Kidney (tissue), 14 donors: ENCODE results near the gene MIOS. TPM values are rescaled to one million over a fixed set of nuclear protein-coding genes. Genes with fewer than 3 reads are reported as not detected.

Experiments
- DNase-seq, 5 donors: peaks; one replicate each; pipeline ENCODE4 v3.0.0-alpha.2; 2013 to 2020
- FAIRE-seq: peaks from 2 replicates; lab custom pipeline; 2012; peaks lifted over from hg19 to GRCh38; lab: Jason Lieb, UNC
- H3K27ac ChIP-seq, 2 donors: one replicate each; pipeline ENCODE4 v1.7.0; 2013; ENCODE audit warnings: low read depth in 2 of 2, low read length in 2 of 2, inconsistent platforms in 1 of 2
- H3K27me3 ChIP-seq: one replicate; pipeline ENCODE4 v1.7.1; 2013; ENCODE audit warnings: low read length, inconsistent platforms; ENCODE audit not compliant: control insufficient read depth, insufficient read depth
- H3K36me3 ChIP-seq, 3 donors: one replicate each; pipeline versions ENCODE4 v1.7.0 to v1.7.1; 2013; ENCODE audit warnings: low read length in 3 of 3, control low read depth in 1 of 3, inconsistent platforms in 1 of 3; ENCODE audit not compliant: insufficient read depth in 3 of 3, control insufficient read depth in 2 of 3
- H3K4me1 ChIP-seq, 3 donors: one replicate each; pipeline versions ENCODE4 v1.7.0 to v1.7.1; 2013; ENCODE audit warnings: low read length in 3 of 3, inconsistent platforms in 1 of 3, low read depth in 1 of 3; ENCODE audit not compliant: control insufficient read depth in 2 of 3, insufficient read depth in 2 of 3
- H3K4me3 ChIP-seq, 3 donors: one replicate each; pipeline versions ENCODE4 v1.7.0 to v1.8.1; 2013; ENCODE audit warnings: low read length in 3 of 3, control low read depth in 1 of 3, inconsistent platforms in 1 of 3
- H3K9ac ChIP-seq, 3 donors: one replicate each; pipeline versions ENCODE4 v1.7.0 to v1.7.1; 2013; ENCODE audit warnings: low read length in 3 of 3, control low read depth in 1 of 3, inconsistent platforms in 1 of 3
- H3K9me3 ChIP-seq, 3 donors: one replicate each; pipeline versions ENCODE4 v1.7.0 to v1.7.1; 2013; ENCODE audit warnings: low read length in 3 of 3, control low read depth in 1 of 3, inconsistent platforms in 1 of 3; ENCODE audit not compliant: control insufficient read depth in 2 of 3, insufficient read depth in 1 of 3
- intact Hi-C: fragments of 100-400 bp; cut with DNase I; formaldehyde crosslinking; loops from one replicate; pipeline ENCODE4 v1.11.1; 2022
- polyA plus RNA-seq: library from polyadenylated mRNA; stranded (reverse); fragments of 350-450 nt; fragmentation: Illumina TruSeq; extraction: RNeasy Lipid Tissue Mini Kit (QIAGEN cat#74804); gene quantifications from one replicate; pipeline ENCODE4 v1.2.3, GENCODE V29; 2014; ENCODE audit warnings: low read depth, low replicate concordance; ENCODE audit not compliant: insufficient read depth
- total RNA-seq: library from RNA; stranded (reverse); fragmentation: NEBNext Ultra II Directional; extraction: Animal tissue kit (Norgen Biotek cat#: 25700); gene quantifications from one replicate; pipeline ENCODE4 v1.2.1, GENCODE V29; 2021
- TF ChIP-seq, protein P1 (sequence below): IDR thresholded peaks from 3 replicates; pipeline ENCODE4 v1.5.1; 2012; ENCODE audit warnings: mild to moderate bottlenecking, moderate library complexity, borderline replicate concordance; ENCODE audit not compliant: insufficient read depth; ENCODE audit errors: extremely low read depth
- donor health status: control.
- donor health status: control.
- donor health status: control.
- donor health status: control.
- donor health status: control.
- donor health status: DM: yes; HTN: yes; CAD: no.
- donor health status: Normal renal cell carcinoma (clear cell type).

MIOS gene
- total and polyA plus RNA-seq, 2 donors from 2014 or later = 12.4 to 37.0 TPM

GRCh38 chr7:7554021-7554432 is 12.7 kb upstream of the MIOS start:
- H3K36me3 ChIP-seq = no peaks in the 10 kb centered on the region
- FAIRE-seq = no peak

GRCh38 chr7:7554649-7555575 is 11.8 kb upstream of the MIOS start:
- intact Hi-C loops = no loop called here
- H3K27ac ChIP-seq = no peak overlapping the region
- TF ChIP-seq, protein P1, sequence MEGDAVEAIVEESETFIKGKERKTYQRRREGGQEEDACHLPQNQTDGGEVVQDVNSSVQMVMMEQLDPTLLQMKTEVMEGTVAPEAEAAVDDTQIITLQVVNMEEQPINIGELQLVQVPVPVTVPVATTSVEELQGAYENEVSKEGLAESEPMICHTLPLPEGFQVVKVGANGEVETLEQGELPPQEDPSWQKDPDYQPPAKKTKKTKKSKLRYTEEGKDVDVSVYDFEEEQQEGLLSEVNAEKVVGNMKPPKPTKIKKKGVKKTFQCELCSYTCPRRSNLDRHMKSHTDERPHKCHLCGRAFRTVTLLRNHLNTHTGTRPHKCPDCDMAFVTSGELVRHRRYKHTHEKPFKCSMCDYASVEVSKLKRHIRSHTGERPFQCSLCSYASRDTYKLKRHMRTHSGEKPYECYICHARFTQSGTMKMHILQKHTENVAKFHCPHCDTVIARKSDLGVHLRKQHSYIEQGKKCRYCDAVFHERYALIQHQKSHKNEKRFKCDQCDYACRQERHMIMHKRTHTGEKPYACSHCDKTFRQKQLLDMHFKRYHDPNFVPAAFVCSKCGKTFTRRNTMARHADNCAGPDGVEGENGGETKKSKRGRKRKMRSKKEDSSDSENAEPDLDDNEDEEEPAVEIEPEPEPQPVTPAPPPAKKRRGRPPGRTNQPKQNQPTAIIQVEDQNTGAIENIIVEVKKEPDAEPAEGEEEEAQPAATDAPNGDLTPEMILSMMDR = no peak

More at GRCh38 chr7:7554021-7554432, 12.7 kb upstream of the MIOS start:
- intact Hi-C loops = no loop called here
- TF ChIP-seq, protein P1 = no peak
- Histone ChIP-seq H3K27ac (no peak overlapping the region), H3K27me3 (no peaks in the 10 kb centered on the region), H3K4me1 (peaks cover 0 to 13% (median 0%) of the 10 kb centered on the region in 3 donors), H3K9ac (no peak overlapping the region), H3K9me3 (no peaks in the 10 kb centered on the region), H3K4me3 (no peak overlapping the region)
- DNase-seq = no peak

GRCh38 chr7:7556852-7557251 is 9.8 kb upstream of the MIOS start:
- peaks cover 0 to 10% (median 0%) of the 10 kb centered on the region in 3 donors for H3K4me1 ChIP-seq
- intact Hi-C loops = no loop called here
- H3K27ac ChIP-seq = no peak overlapping the region
- no peaks in the 10 kb centered on the region for H3K27me3 ChIP-seq
- no peak overlapping the region for H3K9ac ChIP-seq
- TF ChIP-seq, protein P1 = no peak
- DNase-seq (peak in 1 of 5 donors; percentile 45), FAIRE-seq (no peak)
- H3K4me3 ChIP-seq = no peak overlapping the region
- no peaks in the 10 kb centered on the region for H3K36me3 ChIP-seq
- H3K9me3 ChIP-seq = no peaks in the 10 kb centered on the region

More at GRCh38 chr7:7554649-7555575, 11.8 kb upstream of the MIOS start:
- Histone ChIP-seq H3K9me3 (no peaks in the 10 kb centered on the region), H3K27me3 (no peaks in the 10 kb centered on the region), H3K36me3 (no peaks in the 10 kb centered on the region), H3K9ac (no peak overlapping the region), H3K4me3 (no peak overlapping the region), H3K4me1 (peaks cover 0 to 13% (median 0%) of the 10 kb centered on the region in 3 donors)
- FAIRE-seq (no peak), DNase-seq (peak in 1 of 5 donors; percentile 26)
